Hematopoietic multipotent progenitor cell (in vitro differentiated cells): ENCODE data around the gene PHLDA3. TPM values are rescaled to one million over a fixed set of nuclear protein-coding genes. Genes with fewer than 3 reads are reported as not detected.

Experiments
- DNase-seq, 3 donors: peaks; one replicate each; pipeline ENCODE4 v3.0.0-alpha.2; 2011 to 2015; ENCODE audit warnings: low read depth in 2 of 3, low spot score in 2 of 3
- total RNA-seq: library from RNA; depleted of rRNA; stranded (reverse); fragments of >200 nt; gene quantifications from one replicate; pipeline ENCODE4 v1.2.3, GENCODE V29; 2012

Gene PHLDA3
- 3.8 TPM for total RNA-seq

GRCh38 chr1:201468844-201469644, at the start of gene PHLDA3:
TSS of gene PHLDA3 (minus strand) at chr1:201469188. CDS start at chr1:201468786, 402 bp downstream.
- peak in 2 of 3 donors; percentile 82 to 83 for DNase-seq

GRCh38 chr1:201518071-201518470, 49.1 kb upstream of the PHLDA3 start:
- DNase-seq, result no peak

- no peak for DNase-seq
These were observed 48.6 kb upstream of the PHLDA3 start for GRCh38 chr1:201517631-201518030.

- no peak for DNase-seq
These were observed 47.6 kb upstream of the PHLDA3 start for GRCh38 chr1:201516511-201517127.

GRCh38 chr1:201515895-201516294, 46.9 kb upstream of the PHLDA3 start:
- DNase-seq, result no peak

DNA sequence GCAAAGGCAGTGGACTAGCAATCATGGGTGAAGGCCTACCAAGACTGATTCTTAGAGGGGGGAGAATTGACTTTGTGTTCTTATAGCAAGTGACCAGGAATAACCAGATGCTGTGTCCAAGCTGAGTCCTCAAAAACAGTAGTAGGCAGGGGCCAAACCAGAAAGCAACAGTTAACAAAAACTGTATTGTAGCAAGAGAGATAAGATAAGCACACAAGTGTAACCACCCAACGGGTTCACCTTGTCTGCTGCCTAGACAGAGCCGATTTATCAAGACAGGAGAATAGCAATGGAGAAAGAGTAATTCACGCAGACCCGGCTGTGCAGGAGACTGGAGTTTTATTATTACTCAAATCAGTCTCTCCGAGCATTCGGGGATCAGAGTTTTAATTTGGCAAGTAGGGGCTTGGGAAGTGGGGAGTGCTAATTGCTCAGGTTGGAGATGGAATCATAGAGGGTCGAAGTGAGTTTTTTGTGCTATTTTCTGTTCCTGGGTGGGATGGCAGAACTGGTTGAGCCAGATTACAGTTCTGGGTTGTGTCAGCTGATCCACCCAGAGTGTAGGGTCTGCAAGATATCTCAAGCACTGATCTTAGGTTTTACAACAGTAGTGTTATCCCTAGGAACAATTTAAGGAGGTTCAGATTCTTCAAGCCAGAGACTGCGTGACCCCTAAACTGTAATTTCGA, 46.2 kb upstream of the PHLDA3 start:
- DNase-seq, result no peak

- DNase-seq, result no peak
These were observed 45.5 kb upstream of the PHLDA3 start for GRCh38 chr1:201514466-201514865.

DNA sequence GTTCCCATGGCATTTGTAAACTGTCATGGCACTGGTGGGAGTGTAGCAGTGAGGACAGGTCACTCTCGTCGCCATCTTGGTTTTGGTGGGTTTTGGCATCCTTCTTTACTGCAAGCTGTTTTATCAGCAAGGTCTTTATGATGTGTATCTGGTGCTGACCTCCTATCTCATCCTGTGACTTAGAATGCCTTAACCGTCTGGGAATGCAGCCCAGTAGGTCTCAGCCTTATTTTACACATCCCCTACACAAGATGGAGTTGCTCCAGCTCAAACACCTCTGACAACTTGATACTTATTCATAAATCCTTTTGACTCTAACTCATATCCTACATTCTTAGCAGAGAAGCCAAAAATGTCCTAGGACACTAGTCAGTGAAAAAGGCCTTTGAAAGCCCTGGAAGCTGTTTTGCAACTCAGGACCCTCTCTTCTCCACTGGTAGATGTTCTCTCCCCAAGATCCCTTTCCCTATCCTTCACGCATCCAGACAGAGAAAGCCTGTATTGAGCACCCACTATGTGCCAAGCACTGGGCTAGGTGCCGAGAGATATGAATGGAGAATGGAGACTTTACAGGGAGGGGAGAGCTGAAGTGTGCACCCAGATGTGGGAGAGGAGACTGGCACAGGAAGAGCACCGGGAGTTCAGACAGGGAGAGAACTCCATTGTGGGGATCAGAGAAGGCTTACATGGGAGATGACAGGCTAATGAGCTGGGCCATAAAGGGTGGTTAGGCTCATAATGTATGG, 44.7 kb upstream of the PHLDA3 start:
- no peak for DNase-seq

DNA sequence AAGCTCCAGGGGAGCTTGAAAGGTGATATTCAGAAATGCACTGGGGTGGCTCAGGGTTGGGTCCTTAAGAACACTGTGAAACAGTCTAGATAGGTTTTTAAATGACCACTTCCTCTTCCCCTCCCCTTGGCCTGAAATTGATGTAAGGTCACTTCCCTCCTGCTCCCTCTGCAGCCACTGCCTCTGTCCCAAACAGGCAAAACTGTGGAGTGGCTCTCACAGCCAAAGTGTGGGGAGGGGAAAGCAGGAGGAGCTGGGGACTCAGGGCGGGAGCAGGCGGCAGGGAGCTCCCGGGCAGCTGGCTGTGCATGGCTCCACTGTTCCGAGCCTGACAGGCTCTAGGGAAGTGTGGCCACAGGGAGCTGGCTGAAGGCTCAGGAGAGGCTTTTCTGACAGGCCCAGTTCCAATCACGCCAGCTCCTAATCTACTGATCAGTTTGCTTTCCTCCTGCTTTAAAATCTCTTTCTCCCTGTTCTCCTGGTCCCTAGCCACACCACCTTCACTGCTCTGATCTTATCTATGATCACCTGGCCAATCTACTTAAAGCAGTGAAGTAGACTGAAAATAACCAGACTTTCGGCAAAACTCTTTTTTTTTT, 43.1 kb upstream of the PHLDA3 start:
- no peak for DNase-seq

GRCh38 chr1:201511396-201511940, 42.5 kb upstream of the PHLDA3 start:
- no peak for DNase-seq

DNA sequence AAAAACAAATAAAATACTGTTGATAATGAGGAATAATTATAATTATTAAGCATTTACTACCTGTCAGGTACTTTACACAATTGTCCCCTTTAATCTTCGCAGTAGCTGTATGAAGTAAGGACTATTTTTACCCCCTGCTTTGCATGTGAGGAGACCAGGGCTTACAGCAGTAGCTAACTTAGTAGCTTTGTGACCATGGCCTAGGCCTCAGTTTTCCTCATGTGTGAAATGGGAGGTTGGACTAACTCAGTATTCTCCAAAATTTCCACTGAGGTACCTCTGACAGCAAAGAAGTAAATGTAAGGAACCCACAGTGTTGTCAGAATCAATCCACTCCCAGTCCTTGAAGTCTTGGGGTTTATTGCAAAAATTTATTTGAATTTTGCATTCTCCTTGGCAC, 41.7 kb upstream of the PHLDA3 start:
- DNase-seq, result no peak

DNA sequence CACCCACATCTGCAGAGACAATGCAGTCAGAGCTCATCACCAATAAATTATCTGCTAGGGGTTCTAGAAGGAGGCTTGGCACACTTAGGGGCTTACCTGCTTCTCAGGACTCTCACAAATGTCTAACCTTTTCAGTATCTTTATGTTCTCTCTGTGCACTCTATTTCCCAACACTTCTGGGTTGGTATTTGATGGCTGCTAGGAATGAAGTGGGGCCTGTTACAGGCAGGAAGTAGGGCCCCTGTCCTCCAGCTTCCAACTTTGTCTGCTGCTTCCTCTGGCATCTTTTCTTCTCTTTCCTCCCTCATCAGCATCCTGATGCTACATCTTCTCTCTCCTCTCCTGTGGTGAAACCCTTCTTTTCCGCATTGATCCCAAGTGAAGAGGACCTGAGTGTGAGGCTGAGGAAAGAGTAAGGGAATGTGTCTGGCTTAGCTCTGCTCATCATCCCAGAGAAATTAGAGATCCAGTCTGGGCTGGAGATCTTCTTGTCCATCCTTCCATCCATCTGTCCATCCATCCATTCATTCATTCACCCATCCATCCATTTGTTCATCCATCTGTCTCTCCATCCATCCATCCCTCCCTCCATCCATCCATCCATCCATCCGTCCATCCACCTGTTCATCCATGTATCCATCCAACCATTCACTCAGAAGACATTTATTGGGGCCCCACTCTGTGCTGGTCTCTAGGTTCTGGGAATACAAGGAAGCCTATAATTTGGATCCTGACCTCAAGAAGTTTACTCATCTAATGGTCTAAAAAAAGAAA, 40.8 kb upstream of the PHLDA3 start:
- DNase-seq, result no peak

DNA sequence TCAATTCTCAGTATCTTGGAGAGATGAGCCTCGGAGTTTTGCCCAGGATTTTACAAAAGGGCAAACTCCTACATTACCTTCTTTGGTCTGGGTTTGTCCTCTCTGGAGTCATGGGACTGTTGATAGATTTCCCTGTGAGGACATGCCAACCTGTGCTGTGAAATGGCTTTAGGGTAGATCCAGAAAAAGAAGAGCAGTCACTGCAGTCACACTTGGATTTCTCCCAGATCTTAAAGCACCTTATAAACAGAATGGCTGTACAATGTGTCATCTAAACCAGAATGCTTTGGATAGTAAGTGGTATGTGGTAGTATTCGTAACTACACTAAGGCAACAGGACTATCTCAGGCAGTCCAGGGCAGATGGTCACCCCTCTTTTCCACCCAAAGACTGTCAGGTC, 39.8 kb upstream of the PHLDA3 start:
- DNase-seq, result no peak

DNA sequence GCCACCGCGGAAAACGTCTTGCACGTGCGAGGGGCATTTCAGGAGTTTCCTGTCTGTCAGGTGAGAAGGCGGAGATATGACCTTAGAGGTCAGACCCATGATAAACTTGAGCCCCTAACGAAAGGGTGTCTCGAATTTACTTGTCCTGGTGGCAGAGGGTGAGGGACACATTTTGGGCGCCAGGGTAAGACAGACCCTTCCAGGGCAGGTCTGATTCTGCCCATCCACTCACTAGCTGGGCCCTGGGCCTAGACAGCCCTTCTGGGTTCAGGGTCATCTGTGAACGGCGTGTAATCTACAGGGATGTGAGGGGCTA, 38.3 kb upstream of the PHLDA3 start:
- DNase-seq, result no peak

GRCh38 chr1:201506557-201507359, 37.8 kb upstream of the PHLDA3 start, which contains the start of gene CSRP1:
TSS of gene CSRP1 (minus strand) at chr1:201507123. CDS start at chr1:201496303, 10,820 bp downstream.
- peak; percentile 62 to 86 (median 82) for DNase-seq

- DNase-seq, result no peak
These were observed 37.1 kb upstream of the PHLDA3 start for GRCh38 chr1:201506092-201506491.

- DNase-seq, result no peak
These were observed 36.5 kb upstream of the PHLDA3 start for GRCh38 chr1:201505503-201505890.

DNA sequence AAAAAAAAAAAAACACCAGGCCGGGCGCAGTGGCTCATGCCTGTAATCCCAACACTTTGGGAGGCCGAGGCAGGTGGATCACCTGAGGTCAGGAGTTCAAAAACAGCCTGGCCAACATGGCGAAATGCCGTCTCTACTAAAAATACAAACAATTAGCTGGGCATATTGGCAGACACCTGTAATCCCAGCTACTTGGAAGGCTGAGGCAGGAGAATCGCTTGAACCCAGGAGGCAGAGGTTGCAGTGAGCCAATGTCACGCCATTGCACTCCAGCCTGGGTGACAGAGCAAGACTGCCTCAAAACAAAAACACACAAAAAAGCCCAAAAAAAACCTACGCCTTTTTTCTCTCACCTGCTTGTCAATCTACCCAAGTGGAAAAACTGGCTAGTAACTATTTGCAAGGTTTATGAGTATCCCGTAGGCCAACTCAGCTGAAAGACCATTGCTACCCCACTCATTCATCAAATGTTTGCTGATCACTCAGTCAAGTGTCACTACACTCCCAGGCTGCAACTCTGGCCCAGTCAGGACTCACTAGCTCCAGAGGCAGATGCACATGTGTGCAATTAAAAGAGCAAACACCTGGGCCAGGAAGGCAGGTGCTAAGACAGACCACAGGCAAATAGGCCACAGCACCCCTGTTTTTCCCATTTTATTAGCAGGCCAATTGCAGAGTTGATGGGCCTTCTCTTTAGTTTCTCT, 36.0 kb upstream of the PHLDA3 start:
- DNase-seq, result no peak
